ENCODE results near the gene MT2A.
A peak's percentile ranks its signal among the peaks of the same experiment; 100 is the strongest.

The MT2A gene

GRCh38 chr16:56639045-56639444, 30.7 kb downstream of the MT2A start:
- DNase-seq (ENCODE audit: low spot score) = no peak

- DNase-seq (ENCODE audit: low spot score) = no peak
Observed at GRCh38 chr16:56640076-56640475, 31.7 kb downstream of the MT2A start.

- no peak for DNase-seq (ENCODE audit: low spot score)
Observed at GRCh38 chr16:56641166-56641565, 32.8 kb downstream of the MT2A start.

GRCh38 chr16:56643080-56643778, 34.8 kb downstream of the MT2A start:
- DNase-seq (ENCODE audit: low spot score) = peak; percentile 56

GRCh38 chr16:56643833-56644232, 35.4 kb downstream of the MT2A start:
- DNase-seq (ENCODE audit: low spot score) = no peak

GRCh38 chr16:56645311-56645710, 36.9 kb downstream of the MT2A start:
- no peak for DNase-seq (ENCODE audit: low spot score)

GRCh38 chr16:56645838-56646237, 37.5 kb downstream of the MT2A start:
- DNase-seq (ENCODE audit: low spot score) = no peak

GRCh38 chr16:56647641-56648431, 39.5 kb downstream of the MT2A start:
- DNase-seq (ENCODE audit: low spot score) = no peak

GRCh38 chr16:56649271-56649670, 40.9 kb downstream of the MT2A start:
- DNase-seq (ENCODE audit: low spot score) = no peak

- DNase-seq (ENCODE audit: low spot score) = no peak
Observed at GRCh38 chr16:56649820-56650219, 41.4 kb downstream of the MT2A start.

GRCh38 chr16:56651586-56651985, 43.2 kb downstream of the MT2A start, which contains the start of gene MT1B:
MT1B (plus strand) TSS chr16:56651886; CDS start chr16:56651954, 68 bp downstream.
- no peak for DNase-seq (ENCODE audit: low spot score)

GRCh38 chr16:56652600-56652999, 44.2 kb downstream of the MT2A start:
- DNase-seq (ENCODE audit: low spot score) = no peak

GRCh38 chr16:56653218-56653617, 44.8 kb downstream of the MT2A start:
- no peak for DNase-seq (ENCODE audit: low spot score)

- DNase-seq (ENCODE audit: low spot score) = peak; percentile 33
Observed at GRCh38 chr16:56657555-56658326, 49.4 kb downstream of the MT2A start, which contains the start of gene MT1F. MT1F (plus strand) TSS chr16:56657959; CDS start chr16:56658059, 100 bp downstream.

- DNase-seq (ENCODE audit: low spot score) = no peak
Observed at GRCh38 chr16:56658327-56658875, 50.0 kb downstream of the MT2A start.

Data from AG08395 (cell line).